HepG2 (cell line): ENCODE results near the gene LAG3. TPM values are rescaled to one million over a fixed set of nuclear protein-coding genes. Genes with fewer than 3 reads are reported as not detected.

Experiments
- ATRX ChIP-seq: sonication (generic); formaldehyde crosslinking; IDR thresholded peaks from 2 replicates; pipeline ENCODE4 v1.4.0; 2020; ENCODE audit warnings: missing genetic modification reagents, borderline replicate concordance
- CENPT ChIP-seq: sonication (generic); formaldehyde crosslinking; IDR thresholded peaks from 2 replicates; pipeline ENCODE4 v1.8.0; 2022; ENCODE audit warnings: low read depth, mild to moderate bottlenecking, moderate library complexity, missing genetic modification reagents
- IKZF5 ChIP-seq: IDR thresholded peaks from 2 replicates; pipeline ENCODE4 v1.6.1; 2018; ENCODE audit warnings: missing genetic modification reagents, mild to moderate bottlenecking, missing compliant biosample characterization
- KAT8 ChIP-seq: IDR thresholded peaks from 2 replicates; pipeline ENCODE4 v1.6.1; 2016; ENCODE audit warnings: missing genetic modification reagents, missing compliant biosample characterization
- MIXL1 ChIP-seq: IDR thresholded peaks from 2 replicates; pipeline ENCODE4 v1.6.1; 2016
- MXI1 ChIP-seq: IDR thresholded peaks from 3 replicates; pipeline ENCODE4 v1.6.1; 2012; ENCODE audit warnings: low read depth, low read length, inconsistent platforms, borderline replicate concordance
- POLR2A ChIP-seq, 2 experiments: IDR thresholded peaks; 2 replicates each; pipeline ENCODE4 v1.6.1; 2011; ENCODE audit warnings: low read depth in 2 of 2, low read length in 2 of 2, mild to moderate bottlenecking in 1 of 2, moderate library complexity in 1 of 2; ENCODE audit not compliant: insufficient read depth in 1 of 2
- SOX5 ChIP-seq: IDR thresholded peaks from 2 replicates; pipeline ENCODE4 v1.6.1; 2016; ENCODE audit warnings: borderline replicate concordance
- ZMYM3 ChIP-seq: sonication (generic); formaldehyde crosslinking; IDR thresholded peaks from 2 replicates; pipeline ENCODE4 v1.5.1; 2020; ENCODE audit warnings: mild to moderate bottlenecking, missing genetic modification reagents
- ZNF17 ChIP-seq: sonication (generic); formaldehyde crosslinking; IDR thresholded peaks from 2 replicates; pipeline ENCODE4 v1.5.0; 2020; ENCODE audit warnings: mild to moderate bottlenecking, missing genetic modification reagents
- ZNF350 ChIP-seq: sonication (generic); formaldehyde crosslinking; IDR thresholded peaks from 2 replicates; pipeline ENCODE4 v1.4.0; 2020; ENCODE audit warnings: mild to moderate bottlenecking, low read depth, missing genetic modification reagents, borderline replicate concordance
- ZNF547 ChIP-seq: sonication (generic); formaldehyde crosslinking; IDR thresholded peaks from 2 replicates; pipeline ENCODE4 v1.5.1; 2020; ENCODE audit warnings: mild to moderate bottlenecking, missing genetic modification reagents
- ZNF776 ChIP-seq: sonication (generic); formaldehyde crosslinking; IDR thresholded peaks from 2 replicates; pipeline ENCODE4 v1.4.0; 2020; ENCODE audit warnings: mild to moderate bottlenecking, missing genetic modification reagents
- ZNF781 ChIP-seq: sonication (generic); formaldehyde crosslinking; IDR thresholded peaks from 2 replicates; pipeline ENCODE4 v1.5.1; 2020; ENCODE audit warnings: borderline replicate concordance, mild to moderate bottlenecking, missing genetic modification reagents; ENCODE audit errors: not compliant biosample characterization
- polyA plus RNA-seq, 8 experiments: library from polyadenylated mRNA; depleted of rRNA in 3 of 8; stranded (reverse) in 7 of 8; unstranded in 1 of 8; fragments of >200 nt; fragmentation: Illumina TruSeq in 4 of 8; extraction: Trizol in 4 of 8; gene quantifications; 2 replicates each; pipeline versions ENCODE4 v1.2.1 to v1.2.3, GENCODE V29; 2011 to 2016; ENCODE audit warnings: low read depth in 4 of 8, missing spikeins in 1 of 8, mixed read lengths in 1 of 8; ENCODE audit not compliant: insufficient read depth in 1 of 8
- total RNA-seq, 5 experiments: library from RNA; depleted of rRNA; stranded (reverse); fragments of >200 nt; fragmentation: Illumina TruSeq; extraction: Trizol; gene quantifications; 2 replicates each; pipeline ENCODE4 v1.2.3, GENCODE V29; 2016; ENCODE audit warnings: low read depth in 1 of 5
- TF ChIP-seq, protein P1 (sequence below): sonication (generic); formaldehyde crosslinking; IDR thresholded peaks from 2 replicates; pipeline ENCODE4 v1.5.0; 2020; ENCODE audit warnings: mild to moderate bottlenecking, missing genetic modification reagents, borderline replicate concordance
- TF ChIP-seq, protein P2 (sequence below): sonication (generic); formaldehyde crosslinking; IDR thresholded peaks from 2 replicates; pipeline ENCODE4 v1.4.0; 2020; ENCODE audit warnings: low read depth, mild to moderate bottlenecking, missing genetic modification reagents
- TF ChIP-seq, protein P3 (sequence below): sonication (generic); formaldehyde crosslinking; IDR thresholded peaks from 2 replicates; pipeline ENCODE4 v1.4.0; 2020; ENCODE audit warnings: missing genetic modification reagents, borderline replicate concordance
- TF ChIP-seq, protein P4 (sequence below): sonication (generic); formaldehyde crosslinking; IDR thresholded peaks from 2 replicates; pipeline ENCODE4 v1.4.0; 2020; ENCODE audit warnings: missing genetic modification reagents

LAG3 gene
- total and polyA plus RNA-seq, 2 of the 13 experiments (the other 11 are each of a cell fraction or from before 2014, with no cell fraction given): 0.11 to 0.26 TPM

GRCh38 chr12:6778574-6779550 is 6.5 kb downstream of the LAG3 start (continued):
- TF ChIP-seq, protein P1, sequence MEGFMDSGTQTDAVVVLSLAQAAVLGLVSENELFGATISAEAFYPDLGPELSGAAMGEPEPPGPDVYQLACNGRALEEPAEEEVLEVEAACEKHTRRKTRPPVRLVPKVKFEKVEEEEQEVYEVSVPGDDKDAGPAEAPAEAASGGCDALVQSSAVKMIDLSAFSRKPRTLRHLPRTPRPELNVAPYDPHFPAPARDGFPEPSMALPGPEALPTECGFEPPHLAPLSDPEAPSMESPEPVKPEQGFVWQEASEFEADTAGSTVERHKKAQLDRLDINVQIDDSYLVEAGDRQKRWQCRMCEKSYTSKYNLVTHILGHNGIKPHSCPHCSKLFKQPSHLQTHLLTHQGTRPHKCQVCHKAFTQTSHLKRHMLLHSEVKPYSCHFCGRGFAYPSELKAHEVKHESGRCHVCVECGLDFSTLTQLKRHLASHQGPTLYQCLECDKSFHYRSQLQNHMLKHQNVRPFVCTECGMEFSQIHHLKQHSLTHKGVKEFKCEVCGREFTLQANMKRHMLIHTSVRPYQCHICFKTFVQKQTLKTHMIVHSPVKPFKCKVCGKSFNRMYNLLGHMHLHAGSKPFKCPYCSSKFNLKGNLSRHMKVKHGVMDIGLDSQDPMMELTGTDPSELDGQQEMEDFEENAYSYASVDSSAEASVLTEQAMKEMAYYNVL (CRISPR knock-in tag): peak; percentile 74; the same call in 1 of the 2 replicates
- TF ChIP-seq, protein P2, sequence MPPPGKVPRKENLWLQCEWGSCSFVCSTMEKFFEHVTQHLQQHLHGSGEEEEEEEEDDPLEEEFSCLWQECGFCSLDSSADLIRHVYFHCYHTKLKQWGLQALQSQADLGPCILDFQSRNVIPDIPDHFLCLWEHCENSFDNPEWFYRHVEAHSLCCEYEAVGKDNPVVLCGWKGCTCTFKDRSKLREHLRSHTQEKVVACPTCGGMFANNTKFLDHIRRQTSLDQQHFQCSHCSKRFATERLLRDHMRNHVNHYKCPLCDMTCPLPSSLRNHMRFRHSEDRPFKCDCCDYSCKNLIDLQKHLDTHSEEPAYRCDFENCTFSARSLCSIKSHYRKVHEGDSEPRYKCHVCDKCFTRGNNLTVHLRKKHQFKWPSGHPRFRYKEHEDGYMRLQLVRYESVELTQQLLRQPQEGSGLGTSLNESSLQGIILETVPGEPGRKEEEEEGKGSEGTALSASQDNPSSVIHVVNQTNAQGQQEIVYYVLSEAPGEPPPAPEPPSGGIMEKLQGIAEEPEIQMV (CRISPR knock-in tag): peak; percentile 31; the same call in 1 of the 2 replicates
- TF ChIP-seq MIXL1 (CRISPR knock-in tag) (peak; percentile 74), ATRX (CRISPR knock-in tag) (no peak), ZNF776 (CRISPR knock-in tag) (peak; percentile 64; the same call in 1 of the 2 replicates), CENPT (CRISPR knock-in tag) (peak; percentile 68; the same call in 1 of the 2 replicates), IKZF5 (CRISPR knock-in tag) (peak; percentile 71), ZNF781 (CRISPR knock-in tag) (peak; percentile 32), MXI1 (0 out of 3 replicates have a peak, but pooled peaks have one; percentile 35), ZNF547 (CRISPR knock-in tag) (no peak), ZNF350 (CRISPR knock-in tag) (peak; percentile 59), POLR2A (IDR thresholded peaks at IDR 0.05; ENCODE audit: insufficient read depth in 1 of 2, low read depth in 2 of 2, low read length in 2 of 2) (0 out of 4 replicates have a peak, but pooled peaks of 1 of the 2 experiments have one; percentile 33), KAT8 (peak; percentile 76), ZMYM3 (CRISPR knock-in tag) (peak; percentile 56; the same call in 1 of the 2 replicates), ZNF17 (no peak), SOX5 (CRISPR knock-in tag) (peak; percentile 52; the same call in 1 of the 2 replicates)
- TF ChIP-seq, protein P3, sequence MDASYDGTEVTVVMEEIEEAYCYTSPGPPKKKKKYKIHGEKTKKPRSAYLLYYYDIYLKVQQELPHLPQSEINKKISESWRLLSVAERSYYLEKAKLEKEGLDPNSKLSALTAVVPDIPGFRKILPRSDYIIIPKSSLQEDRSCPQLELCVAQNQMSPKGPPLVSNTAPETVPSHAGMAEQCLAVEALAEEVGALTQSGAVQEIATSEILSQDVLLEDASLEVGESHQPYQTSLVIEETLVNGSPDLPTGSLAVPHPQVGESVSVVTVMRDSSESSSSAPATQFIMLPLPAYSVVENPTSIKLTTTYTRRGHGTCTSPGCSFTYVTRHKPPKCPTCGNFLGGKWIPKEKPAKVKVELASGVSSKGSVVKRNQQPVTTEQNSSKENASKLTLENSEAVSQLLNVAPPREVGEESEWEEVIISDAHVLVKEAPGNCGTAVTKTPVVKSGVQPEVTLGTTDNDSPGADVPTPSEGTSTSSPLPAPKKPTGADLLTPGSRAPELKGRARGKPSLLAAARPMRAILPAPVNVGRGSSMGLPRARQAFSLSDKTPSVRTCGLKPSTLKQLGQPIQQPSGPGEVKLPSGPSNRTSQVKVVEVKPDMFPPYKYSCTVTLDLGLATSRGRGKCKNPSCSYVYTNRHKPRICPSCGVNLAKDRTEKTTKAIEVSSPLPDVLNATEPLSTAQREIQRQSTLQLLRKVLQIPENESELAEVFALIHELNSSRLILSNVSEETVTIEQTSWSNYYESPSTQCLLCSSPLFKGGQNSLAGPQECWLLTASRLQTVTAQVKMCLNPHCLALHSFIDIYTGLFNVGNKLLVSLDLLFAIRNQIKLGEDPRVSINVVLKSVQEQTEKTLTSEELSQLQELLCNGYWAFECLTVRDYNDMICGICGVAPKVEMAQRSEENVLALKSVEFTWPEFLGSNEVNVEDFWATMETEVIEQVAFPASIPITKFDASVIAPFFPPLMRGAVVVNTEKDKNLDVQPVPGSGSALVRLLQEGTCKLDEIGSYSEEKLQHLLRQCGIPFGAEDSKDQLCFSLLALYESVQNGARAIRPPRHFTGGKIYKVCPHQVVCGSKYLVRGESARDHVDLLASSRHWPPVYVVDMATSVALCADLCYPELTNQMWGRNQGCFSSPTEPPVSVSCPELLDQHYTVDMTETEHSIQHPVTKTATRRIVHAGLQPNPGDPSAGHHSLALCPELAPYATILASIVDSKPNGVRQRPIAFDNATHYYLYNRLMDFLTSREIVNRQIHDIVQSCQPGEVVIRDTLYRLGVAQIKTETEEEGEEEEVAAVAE (CRISPR knock-in tag): peak; percentile 40; the same call in 1 of the 2 replicates
- TF ChIP-seq, protein P4, sequence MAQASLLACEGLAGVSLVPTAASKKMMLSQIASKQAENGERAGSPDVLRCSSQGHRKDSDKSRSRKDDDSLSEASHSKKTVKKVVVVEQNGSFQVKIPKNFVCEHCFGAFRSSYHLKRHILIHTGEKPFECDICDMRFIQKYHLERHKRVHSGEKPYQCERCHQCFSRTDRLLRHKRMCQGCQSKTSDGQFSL (CRISPR knock-in tag): 0 out of 2 replicates have a peak, but pooled peaks have one; percentile 40
